Pancreas (tissue), 10 donors: ENCODE measurements around the gene MICAL3. TPM values are rescaled to one million over a fixed set of nuclear protein-coding genes. Genes with fewer than 3 reads are reported as not detected.

Source experiments
- ATAC-seq, 4 donors: fragments of 200-7000 bp; cut with Tn5 transposase; one replicate each; pipeline versions ENCODE4 v1.8.0 to v1.9.1; 2020; ENCODE audit warnings: mild to moderate bottlenecking in 4 of 4, moderate library complexity in 4 of 4
- DNase-seq, 6 donors: peaks; one replicate each; pipeline ENCODE4 v3.0.0-alpha.2; 2020
- FAIRE-seq: peaks from 2 replicates; lab custom pipeline; 2012; peaks lifted over from hg19 to GRCh38; lab: Jason Lieb, UNC
- H3K27ac ChIP-seq, 4 donors: fragments of 200-600 bp; sonication (generic); 1 replicate in 3 of 4; 2 replicates in 1 of 4; pipeline versions ENCODE4 v1.5.0 to v1.8.0; 2020
- H3K27me3 ChIP-seq, 4 donors: fragments of 200-600 bp; one replicate each; pipeline ENCODE4 v1.8.0; 2021
- H3K36me3 ChIP-seq, 3 donors: fragments of 200-600 bp; sonication (generic) in 1 of 3; one replicate each; pipeline versions ENCODE4 v1.5.0 to v1.8.0; 2020 to 2021
- H3K4me1 ChIP-seq, 3 donors: fragments of 200-600 bp; one replicate each; pipeline ENCODE4 v1.8.0; 2021
- H3K4me3 ChIP-seq, 4 donors: fragments of 200-600 bp; sonication (generic) in 2 of 4; one replicate each; pipeline versions ENCODE4 v1.5.0 to v1.8.0; 2020 to 2021
- H3K9me3 ChIP-seq, 4 donors: fragments of 200-600 bp; one replicate each; pipeline ENCODE4 v1.8.0; 2021
- WGBS, 2 donors: extraction: QIAGEN DNeasy Blood & Tissue Kit; methylation state at CpG; one replicate each; pipeline ENCODE4 v1.1.7; 2013; 5-methylcytosine and 5-hydroxymethylcytosine counted together
- intact Hi-C, 3 donors: fragments of 100-400 bp; cut with DNase I; formaldehyde crosslinking; loops; one replicate each; pipeline versions ENCODE4 v1.11.1 to v1.14.2; 2022
- polyA plus RNA-seq, 2 donors: library from polyadenylated mRNA; stranded (reverse); fragments of 200-250 nt; gene quantifications; one replicate each; pipeline ENCODE4 v1.2.3, GENCODE V29; 2013
- total RNA-seq, 6 donors: library from RNA; stranded (reverse); fragmentation: NEBNext Ultra II Directional in 4 of 6; extraction: Animal tissue kit (Norgen Biotek cat#: 25700) in 4 of 6; gene quantifications; one replicate each; pipeline versions ENCODE4 v1.2.1 to v1.2.4, GENCODE V29; 2021 to 2023
- TF ChIP-seq, protein P1 (sequence below), 4 donors: fragments of 200-600 bp; sonication (generic) in 3 of 4; IDR thresholded peaks; one replicate each; pipeline versions ENCODE4 v1.5.0 to v1.8.0; 2021; ENCODE audit warnings: antibody characterized with exemption in 4 of 4
- donor health status: healthy with polysubstance abuse.
- donor health status: DM: no; HTN: no; CAD: no; lungs with moderate emphysema.
- donor health status: DM: no; HTN: no; CAD: no.
- donor health status: control.
- donor health status: control.
- donor health status: Bipolar disorder and iron deficiency.
- donor health status: DM: yes; HTN: yes; CAD: no.
- donor health status: DM: no; HTN: no; CAD: no.
- donor health status: DM: no; HTN: no; CAD: no.
- donor health status: DM: yes; HTN: yes; CAD: no.

The MICAL3 gene
- total and polyA plus RNA-seq, 8 donors, result 5.9 to 56.8 (median 25.5) TPM

GRCh38 chr22:18013947-18014346 lies 10.4 kb downstream of the MICAL3 start:
- DNase-seq (no peak), FAIRE-seq (no peak), ATAC-seq (no peak)
- TF ChIP-seq, protein P1, sequence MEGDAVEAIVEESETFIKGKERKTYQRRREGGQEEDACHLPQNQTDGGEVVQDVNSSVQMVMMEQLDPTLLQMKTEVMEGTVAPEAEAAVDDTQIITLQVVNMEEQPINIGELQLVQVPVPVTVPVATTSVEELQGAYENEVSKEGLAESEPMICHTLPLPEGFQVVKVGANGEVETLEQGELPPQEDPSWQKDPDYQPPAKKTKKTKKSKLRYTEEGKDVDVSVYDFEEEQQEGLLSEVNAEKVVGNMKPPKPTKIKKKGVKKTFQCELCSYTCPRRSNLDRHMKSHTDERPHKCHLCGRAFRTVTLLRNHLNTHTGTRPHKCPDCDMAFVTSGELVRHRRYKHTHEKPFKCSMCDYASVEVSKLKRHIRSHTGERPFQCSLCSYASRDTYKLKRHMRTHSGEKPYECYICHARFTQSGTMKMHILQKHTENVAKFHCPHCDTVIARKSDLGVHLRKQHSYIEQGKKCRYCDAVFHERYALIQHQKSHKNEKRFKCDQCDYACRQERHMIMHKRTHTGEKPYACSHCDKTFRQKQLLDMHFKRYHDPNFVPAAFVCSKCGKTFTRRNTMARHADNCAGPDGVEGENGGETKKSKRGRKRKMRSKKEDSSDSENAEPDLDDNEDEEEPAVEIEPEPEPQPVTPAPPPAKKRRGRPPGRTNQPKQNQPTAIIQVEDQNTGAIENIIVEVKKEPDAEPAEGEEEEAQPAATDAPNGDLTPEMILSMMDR (IDR thresholded peaks at IDR 0.05), result no peak
- Histone ChIP-seq H3K27ac (no peak overlapping the region), H3K36me3 (no peaks in the 10 kb centered on the region), H3K27me3 (no peaks in the 10 kb centered on the region), H3K4me3 (no peak overlapping the region), H3K4me1 (no peaks in the 10 kb centered on the region), H3K9me3 (no peaks in the 10 kb centered on the region)
- WGBS, 2 donors, result 69% methylated on average over 5 of the region's 5 CpGs
- intact Hi-C loops, result no loop called here

DNA sequence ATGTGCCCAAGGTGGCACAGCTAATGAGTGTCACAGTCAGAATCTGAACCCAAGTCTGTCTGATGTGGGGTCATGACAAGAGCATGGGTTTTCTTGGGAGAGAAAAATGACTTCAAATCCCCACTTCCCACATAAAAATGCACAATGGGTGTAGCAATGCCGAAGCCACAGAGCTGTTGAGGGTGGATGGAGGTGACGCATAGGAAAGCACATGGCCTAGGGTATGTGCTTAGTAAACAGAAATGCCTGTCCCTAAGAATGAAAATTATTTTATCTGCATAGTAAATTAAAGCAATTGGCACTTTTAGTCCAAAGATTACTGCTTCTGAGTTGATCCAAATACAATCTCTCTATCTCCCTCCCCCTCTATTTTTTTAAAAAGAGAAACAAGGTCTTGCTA lies 10.9 kb downstream of the MICAL3 start:
- 92 to 97% methylated on average over 2 of the region's 2 CpGs for WGBS, 2 donors
- FAIRE-seq, result no peak
- no peak for ATAC-seq
- no peaks in the 10 kb centered on the region for H3K27me3 ChIP-seq
- TF ChIP-seq, protein P1 (IDR thresholded peaks at IDR 0.05), result no peak
- no peak overlapping the region for H3K27ac ChIP-seq
- H3K36me3 ChIP-seq, result no peaks in the 10 kb centered on the region
- intact Hi-C loops, result no loop called here
- no peak overlapping the region for H3K4me3 ChIP-seq
- no peaks in the 10 kb centered on the region for H3K9me3 ChIP-seq
- no peak for DNase-seq
- no peaks in the 10 kb centered on the region for H3K4me1 ChIP-seq

DNA sequence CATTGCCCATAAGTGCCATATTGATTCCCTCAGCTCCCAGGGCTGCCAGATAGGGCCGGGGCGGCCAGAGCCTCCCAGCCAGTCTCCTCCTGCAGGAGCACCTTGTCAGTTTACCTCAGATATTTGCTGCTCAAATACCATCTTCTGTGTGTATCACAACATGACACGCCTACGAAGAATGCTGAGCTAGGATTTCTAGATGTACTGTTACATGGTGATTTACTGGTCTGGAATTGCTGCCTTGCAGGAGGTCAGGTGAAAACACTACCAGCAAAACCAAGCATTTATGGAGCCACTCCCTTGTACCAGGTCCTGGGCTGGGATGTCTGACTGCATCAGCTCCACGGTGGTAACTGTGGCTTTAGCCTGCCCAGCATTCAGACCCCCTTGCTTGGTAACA lies 11.8 kb downstream of the MICAL3 start:
- TF ChIP-seq, protein P1 (IDR thresholded peaks at IDR 0.05), result no peak
- WGBS, 2 donors, result 92 to 96% methylated on average over 5 of the region's 5 CpGs
- Histone ChIP-seq H3K27ac (no peak overlapping the region), H3K36me3 (no peaks in the 10 kb centered on the region), H3K9me3 (no peaks in the 10 kb centered on the region), H3K27me3 (no peaks in the 10 kb centered on the region), H3K4me1 (no peaks in the 10 kb centered on the region), H3K4me3 (no peak overlapping the region)
- intact Hi-C loops, result no loop called here
- FAIRE-seq (no peak), DNase-seq (no peak), ATAC-seq (no peak)

GRCh38 chr22:18010266-18010665 lies 14.1 kb downstream of the MICAL3 start:
- no peak for ATAC-seq
- intact Hi-C loops, result no loop called here
- Histone ChIP-seq H3K27ac (no peak overlapping the region), H3K9me3 (no peaks in the 10 kb centered on the region), H3K27me3 (no peaks in the 10 kb centered on the region), H3K36me3 (no peaks in the 10 kb centered on the region), H3K4me1 (no peaks in the 10 kb centered on the region), H3K4me3 (no peak overlapping the region)
- FAIRE-seq, result no peak
- WGBS, 2 donors, result 85 to 88% methylated on average over 2 of the region's 2 CpGs
- no peak for DNase-seq
- TF ChIP-seq, protein P1 (IDR thresholded peaks at IDR 0.05), result no peak

- FAIRE-seq (no peak), DNase-seq (no peak), ATAC-seq (no peak)
- Histone ChIP-seq H3K27ac (no peak overlapping the region), H3K4me3 (no peak overlapping the region), H3K4me1 (no peaks in the 10 kb centered on the region), H3K9me3 (no peaks in the 10 kb centered on the region), H3K27me3 (no peaks in the 10 kb centered on the region), H3K36me3 (no peaks in the 10 kb centered on the region)
- WGBS, 2 donors, result 94% methylated on average over 4 of the region's 4 CpGs
- TF ChIP-seq, protein P1 (IDR thresholded peaks at IDR 0.05), result no peak
- intact Hi-C loops, result no loop called here
Observed at GRCh38 chr22:18008136-18008535, 16.2 kb downstream of the MICAL3 start.
